ENCODE results near the gene ZFPM1.

- no peak for TF ChIP-seq CTCF (IDR thresholded peaks at IDR 0.05)
- TF ChIP-seq POLR2AphosphoS5 (IDR thresholded peaks at IDR 0.05; ENCODE audit: insufficient read depth in 1 of 2, low read depth in 1 of 2) = no peak
- TF ChIP-seq POLR2A (IDR thresholded peaks at IDR 0.05) = no peak
Observed at GRCh38 chr16:88541831-88542616, 88.9 kb downstream of the ZFPM1 start.
